NCI-H2196 (cell line): ENCODE data around the gene TPD52L1.
"Not testable (repeated sequence)": the region's sequence is repeated elsewhere in the genome, so short reads cannot be mapped to it uniquely, and the experiment has no call there.

ENCODE experiments used
- DNase-seq: peaks from one replicate; lab custom pipeline; 2025; ENCODE audit not compliant: unreplicated experiment; lab: John Stamatoyannopoulos, UW

TPD52L1 gene

GRCh38 chr6:125140808-125141207 lies 12.8 kb upstream of the TPD52L1 start:
- DNase-seq = no peak

- DNase-seq = no peak
Observed at GRCh38 chr6:125142618-125143017, 11.0 kb upstream of the TPD52L1 start.

- DNase-seq = no peak
Observed at GRCh38 chr6:125144822-125145221, 8.8 kb upstream of the TPD52L1 start.

- no peak for DNase-seq
Observed at GRCh38 chr6:125149256-125150144, 4.1 kb upstream of the TPD52L1 start.

- no peak for DNase-seq
Observed at GRCh38 chr6:125151700-125152099, 1.9 kb upstream of the TPD52L1 start.

- DNase-seq = no peak
Observed at GRCh38 chr6:125154118-125154760, 666 bp downstream of the TPD52L1 start.

- DNase-seq = no peak
Observed at GRCh38 chr6:125154761-125155135, 1.2 kb downstream of the TPD52L1 start.

GRCh38 chr6:125155344-125155743 lies 1.8 kb downstream of the TPD52L1 start:
- DNase-seq = no peak

GRCh38 chr6:125156496-125156895 lies 2.9 kb downstream of the TPD52L1 start:
- no peak for DNase-seq

- no peak for DNase-seq
Observed at GRCh38 chr6:125157280-125157679, 3.7 kb downstream of the TPD52L1 start.

- DNase-seq = no peak
Observed at GRCh38 chr6:125157725-125158124, 4.2 kb downstream of the TPD52L1 start.

- DNase-seq = not testable (repeated sequence)
Observed at GRCh38 chr6:125163339-125163738, 9.8 kb downstream of the TPD52L1 start.

GRCh38 chr6:125163811-125164210 lies 10.2 kb downstream of the TPD52L1 start:
- no peak for DNase-seq

- DNase-seq = no peak
Observed at GRCh38 chr6:125164696-125165095, 11.1 kb downstream of the TPD52L1 start.

GRCh38 chr6:125165256-125165655 lies 11.7 kb downstream of the TPD52L1 start:
- no peak for DNase-seq

GRCh38 chr6:125165776-125166175 lies 12.2 kb downstream of the TPD52L1 start:
- DNase-seq = no peak

- no peak for DNase-seq
Observed at GRCh38 chr6:125166711-125167110, 13.1 kb downstream of the TPD52L1 start.

GRCh38 chr6:125167579-125167978 lies 14.0 kb downstream of the TPD52L1 start:
- no peak for DNase-seq

- DNase-seq = no peak
Observed at GRCh38 chr6:125169058-125169457, 15.5 kb downstream of the TPD52L1 start.

- DNase-seq = no peak
Observed at GRCh38 chr6:125169522-125169921, 15.9 kb downstream of the TPD52L1 start.

- DNase-seq = no peak
Observed at GRCh38 chr6:125170376-125170775, 16.8 kb downstream of the TPD52L1 start.

- DNase-seq = no peak
Observed at GRCh38 chr6:125173341-125174095, 19.9 kb downstream of the TPD52L1 start.
